Type B pancreatic cell (in vitro differentiated cells): ENCODE data around the gene MLLT3. TPM values are rescaled to one million over a fixed set of nuclear protein-coding genes. Genes with fewer than 3 reads are reported as not detected.
"Not testable (repeated sequence)": the region's sequence is repeated elsewhere in the genome, so short reads cannot be mapped to it uniquely, and the experiment has no call there.

Source experiments
- DNase-seq: peaks from one replicate; pipeline ENCODE4 v3.0.0; 2021; ENCODE audit warnings: mixed read lengths; ENCODE audit not compliant: unreplicated experiment; ENCODE audit errors: extremely low spot score
- H3K27ac Mint-ChIP-seq: 2 replicates; pipeline ENCODE4 v1.8.0; 2021; ENCODE audit warnings: mild to moderate bottlenecking, mixed read lengths
- H3K27me3 Mint-ChIP-seq: 2 replicates; pipeline ENCODE4 v1.8.0; 2021; ENCODE audit warnings: mixed read lengths
- H3K36me3 Mint-ChIP-seq: 2 replicates; pipeline ENCODE4 v1.8.0; 2021; ENCODE audit warnings: mixed read lengths
- H3K4me1 Mint-ChIP-seq: one replicate; pipeline ENCODE4 v1.8.0; 2021; ENCODE audit warnings: mixed read lengths; ENCODE audit not compliant: unreplicated experiment
- H3K4me3 Mint-ChIP-seq: 2 replicates; pipeline ENCODE4 v1.8.0; 2021; ENCODE audit warnings: mild to moderate bottlenecking, mixed read lengths
- H3K9me3 Mint-ChIP-seq: 2 replicates; pipeline ENCODE4 v1.8.0; 2021; ENCODE audit warnings: mixed read lengths
- total RNA-seq: library from RNA; stranded (reverse); gene quantifications from 2 replicates; pipeline ENCODE4 v1.2.1, GENCODE V29; 2021; ENCODE audit warnings: low replicate concordance
- TF ChIP-seq, protein P1 (sequence below): fragments of 200-600 bp; sonication (generic); conservative IDR thresholded peaks from 2 replicates; pipeline ENCODE4 v1.5.0; 2021; ENCODE audit warnings: antibody characterized with exemption, mild to moderate bottlenecking

Gene MLLT3
- total RNA-seq, 1 donor from 2014 or later = 44.2 TPM

DNA sequence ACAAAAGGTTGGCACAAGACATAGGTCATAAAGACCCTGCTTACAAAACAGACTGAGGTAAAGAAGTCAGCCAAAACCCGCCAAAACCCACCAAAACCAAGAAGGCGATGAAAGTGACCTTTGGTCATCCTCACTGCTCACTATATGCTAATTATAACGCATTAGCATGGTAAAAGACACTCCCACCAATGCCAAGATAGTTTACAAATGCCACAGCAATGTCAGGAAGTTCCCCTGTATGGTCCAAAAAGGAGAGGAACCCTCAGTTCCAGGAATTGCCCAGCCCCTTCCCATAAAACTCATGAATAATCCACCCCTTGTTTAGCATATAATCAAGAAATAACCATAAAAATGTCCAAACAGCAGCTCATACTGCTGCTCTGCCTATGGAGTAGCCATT is 27.7 kb downstream of the MLLT3 start:
- TF ChIP-seq, protein P1, sequence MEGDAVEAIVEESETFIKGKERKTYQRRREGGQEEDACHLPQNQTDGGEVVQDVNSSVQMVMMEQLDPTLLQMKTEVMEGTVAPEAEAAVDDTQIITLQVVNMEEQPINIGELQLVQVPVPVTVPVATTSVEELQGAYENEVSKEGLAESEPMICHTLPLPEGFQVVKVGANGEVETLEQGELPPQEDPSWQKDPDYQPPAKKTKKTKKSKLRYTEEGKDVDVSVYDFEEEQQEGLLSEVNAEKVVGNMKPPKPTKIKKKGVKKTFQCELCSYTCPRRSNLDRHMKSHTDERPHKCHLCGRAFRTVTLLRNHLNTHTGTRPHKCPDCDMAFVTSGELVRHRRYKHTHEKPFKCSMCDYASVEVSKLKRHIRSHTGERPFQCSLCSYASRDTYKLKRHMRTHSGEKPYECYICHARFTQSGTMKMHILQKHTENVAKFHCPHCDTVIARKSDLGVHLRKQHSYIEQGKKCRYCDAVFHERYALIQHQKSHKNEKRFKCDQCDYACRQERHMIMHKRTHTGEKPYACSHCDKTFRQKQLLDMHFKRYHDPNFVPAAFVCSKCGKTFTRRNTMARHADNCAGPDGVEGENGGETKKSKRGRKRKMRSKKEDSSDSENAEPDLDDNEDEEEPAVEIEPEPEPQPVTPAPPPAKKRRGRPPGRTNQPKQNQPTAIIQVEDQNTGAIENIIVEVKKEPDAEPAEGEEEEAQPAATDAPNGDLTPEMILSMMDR = no peak
- Mint-ChIP-seq H3K4me3 (no peak overlapping the region), H3K9me3 (peaks cover 8% of the 10 kb centered on the region), H3K36me3 (peaks cover 13% of the 10 kb centered on the region), H3K4me1 (no peaks in the 10 kb centered on the region), H3K27ac (no peak overlapping the region), H3K27me3 (no peaks in the 10 kb centered on the region)
- DNase-seq = no peak

- Mint-ChIP-seq H3K9me3 (peaks cover 8% of the 10 kb centered on the region), H3K27ac (no peak overlapping the region)
Observed at GRCh38 chr9:20593537-20593936, 28.8 kb downstream of the MLLT3 start.

DNA sequence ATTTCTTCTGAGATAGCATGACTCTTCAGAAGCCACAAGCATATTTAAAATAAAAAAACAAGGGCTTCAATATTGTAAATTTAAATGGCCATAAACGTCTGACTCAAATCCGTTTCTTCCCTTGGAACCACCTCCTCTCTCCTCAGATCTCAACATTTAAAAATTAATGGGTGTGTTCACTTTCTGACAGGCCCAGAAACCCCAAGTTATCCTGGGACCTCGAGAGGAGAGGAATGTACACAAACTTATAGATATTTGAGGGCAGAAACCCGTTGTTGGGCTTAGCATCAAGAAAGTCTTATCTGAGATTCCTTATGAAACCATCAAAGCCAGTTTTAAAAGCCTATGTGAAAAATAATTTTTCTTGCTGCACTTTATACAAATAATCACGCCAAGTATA is 29.2 kb downstream of the MLLT3 start:
- H3K27ac Mint-ChIP-seq = no peak overlapping the region
- no peak overlapping the region for H3K4me3 Mint-ChIP-seq
- H3K27me3 Mint-ChIP-seq = no peaks in the 10 kb centered on the region
- H3K9me3 Mint-ChIP-seq = peaks cover 8% of the 10 kb centered on the region
- TF ChIP-seq, protein P1 = no peak
- no peaks in the 10 kb centered on the region for H3K4me1 Mint-ChIP-seq
- DNase-seq = no peak
- peaks cover 13% of the 10 kb centered on the region for H3K36me3 Mint-ChIP-seq

More at GRCh38 chr9:20593537-20593936, 28.8 kb downstream of the MLLT3 start:
- Mint-ChIP-seq H3K27me3 (no peaks in the 10 kb centered on the region), H3K36me3 (peaks cover 13% of the 10 kb centered on the region), H3K4me3 (no peak overlapping the region), H3K4me1 (no peaks in the 10 kb centered on the region)
- TF ChIP-seq, protein P1 = no peak
- no peak for DNase-seq

- Mint-ChIP-seq H3K4me3 (no peak overlapping the region), H3K9me3 (peaks cover 8% of the 10 kb centered on the region), H3K4me1 (no peaks in the 10 kb centered on the region), H3K36me3 (peaks cover 13% of the 10 kb centered on the region), H3K27me3 (no peaks in the 10 kb centered on the region), H3K27ac (no peak overlapping the region)
- TF ChIP-seq, protein P1 = no peak
- DNase-seq = no peak
Observed at GRCh38 chr9:20592673-20593072, 29.6 kb downstream of the MLLT3 start.

DNA sequence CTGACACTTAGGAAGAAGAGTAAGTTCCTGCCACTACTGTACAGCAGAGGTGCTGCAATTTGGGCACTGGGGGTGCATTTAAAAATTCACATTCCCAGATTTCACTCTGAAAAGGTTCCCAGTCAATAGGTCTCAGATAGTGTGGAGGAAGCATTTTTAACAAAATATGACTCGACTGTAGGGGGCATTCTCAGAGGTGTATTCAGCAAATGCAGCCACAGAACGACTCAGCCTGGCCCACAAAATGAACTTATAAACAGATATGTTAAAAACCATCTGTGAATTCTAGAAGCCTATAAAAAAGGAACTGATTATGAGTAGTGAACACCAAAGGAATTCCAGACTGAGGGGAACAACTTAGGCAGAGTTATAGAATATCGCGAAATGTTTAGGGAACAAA is 31.1 kb downstream of the MLLT3 start:
- Mint-ChIP-seq H3K4me3 (no peak overlapping the region), H3K9me3 (peaks cover 8% of the 10 kb centered on the region), H3K27me3 (no peaks in the 10 kb centered on the region), H3K27ac (no peak overlapping the region), H3K36me3 (peaks cover 17% of the 10 kb centered on the region), H3K4me1 (no peaks in the 10 kb centered on the region)
- no peak for DNase-seq
- TF ChIP-seq, protein P1 = no peak

- peaks cover 21% of the 10 kb centered on the region for H3K36me3 Mint-ChIP-seq
- H3K9me3 Mint-ChIP-seq = peaks cover 2% of the 10 kb centered on the region
- H3K4me3 Mint-ChIP-seq = no peak overlapping the region
- no peaks in the 10 kb centered on the region for H3K27me3 Mint-ChIP-seq
- no peak overlapping the region for H3K27ac Mint-ChIP-seq
- DNase-seq = no peak
- TF ChIP-seq, protein P1 = no peak
- peaks cover 5% of the 10 kb centered on the region for H3K4me1 Mint-ChIP-seq
Observed at GRCh38 chr9:20584968-20585643, 37.2 kb downstream of the MLLT3 start.

DNA sequence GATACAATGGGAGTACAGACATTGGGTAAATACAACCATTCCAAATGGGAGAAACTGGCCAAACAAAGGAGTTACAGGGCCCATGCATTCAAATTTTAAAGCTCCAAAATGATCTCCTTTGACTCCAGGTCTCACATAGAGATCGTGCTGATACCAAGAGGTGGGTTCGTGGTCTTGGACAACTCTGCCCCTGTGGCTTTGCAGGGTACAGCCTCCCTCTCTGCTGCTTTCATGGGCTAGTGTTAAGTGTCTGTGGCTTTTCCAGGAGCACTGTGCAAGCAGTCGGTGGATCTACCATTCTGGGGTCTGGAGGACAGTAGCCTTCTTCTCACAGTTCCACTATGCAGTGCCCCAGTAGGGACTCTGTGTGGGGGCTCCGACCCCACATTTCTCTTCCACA is 39.2 kb downstream of the MLLT3 start:
- H3K9me3 Mint-ChIP-seq, DNase-seq, H3K4me3 Mint-ChIP-seq, H3K27me3 Mint-ChIP-seq, H3K27ac Mint-ChIP-seq: not testable (repeated sequence)
- Mint-ChIP-seq H3K36me3 (peaks cover 21% of the 10 kb centered on the region), H3K4me1 (peaks cover 11% of the 10 kb centered on the region)
